ENCODE data around the gene CHRNB2. TPM values are rescaled to one million over a fixed set of nuclear protein-coding genes. Genes with fewer than 3 reads are reported as not detected.
"Not testable (repeated sequence)": the region's sequence is repeated elsewhere in the genome, so short reads cannot be mapped to it uniquely, and the experiment has no call there.

Gene CHRNB2
- total RNA-seq, 2 donors from 2014 or later, result 0.18 to 0.55 TPM

- no peaks in the 10 kb centered on the region for H3K36me3 Mint-ChIP-seq (ENCODE audit: low read depth)
- peaks cover 2% of the 10 kb centered on the region for H3K27me3 Mint-ChIP-seq (ENCODE audit: insufficient read depth)
- H3K4me1 Mint-ChIP-seq, result no peaks in the 10 kb centered on the region
Measured at GRCh38 chr1:154529308-154529707, 38.3 kb upstream of the CHRNB2 start.

GRCh38 chr1:154531950-154532349 lies 35.6 kb upstream of the CHRNB2 start:
- H3K4me1 Mint-ChIP-seq; H3K27ac Mint-ChIP-seq; H3K27me3 ChIP-seq (ENCODE audit: control insufficient read depth, insufficient read depth, low read length, poor library complexity, severe bottlenecking); H3K4me3 ChIP-seq (ENCODE audit: low read length); H3K36me3 Mint-ChIP-seq (ENCODE audit: low read depth); H3K36me3 ChIP-seq (ENCODE audit: control insufficient read depth, insufficient read depth, low read length); H3K9ac ChIP-seq (ENCODE audit: extremely low read depth, low read length, poor library complexity, severe bottlenecking); DNase-seq; H3K9me3 ChIP-seq (ENCODE audit: control insufficient read depth, low read length); H3K4me1 ChIP-seq (ENCODE audit: control insufficient read depth, insufficient read depth, low read length); H3K27ac ChIP-seq (ENCODE audit: low read depth, low read length); H3K4me3 Mint-ChIP-seq; H3K27me3 Mint-ChIP-seq (ENCODE audit: insufficient read depth): not testable (repeated sequence)
- peaks cover 14% of the 10 kb centered on the region for H3K9me3 Mint-ChIP-seq
- 94% methylated on average over 13 of the region's 13 CpGs; no CpG with 5 or more reads in 1 of the 2 experiments for WGBS, 2 experiments (ENCODE audit: insufficient coverage in 1 of 2, insufficient read length in 1 of 2)

More at GRCh38 chr1:154529308-154529707, 38.3 kb upstream of the CHRNB2 start:
- H3K9ac ChIP-seq (ENCODE audit: extremely low read depth, low read length, poor library complexity, severe bottlenecking), result no peak overlapping the region
- H3K27me3 ChIP-seq (ENCODE audit: control insufficient read depth, insufficient read depth, low read length, poor library complexity, severe bottlenecking), result no peaks in the 10 kb centered on the region
- Mint-ChIP-seq H3K4me3 (no peak overlapping the region), H3K9me3 (peaks cover 14% of the 10 kb centered on the region), H3K27ac (no peak overlapping the region)
- H3K27ac ChIP-seq (ENCODE audit: low read depth, low read length), result no peak overlapping the region
- no peak for DNase-seq
- no peaks in the 10 kb centered on the region for H3K4me1 ChIP-seq (ENCODE audit: control insufficient read depth, insufficient read depth, low read length)
- 90 to 96% methylated on average over 4 to 6 of the region's 6 CpGs for WGBS, 2 experiments (ENCODE audit: insufficient coverage in 1 of 2, insufficient read length in 1 of 2)
- H3K4me3 ChIP-seq (ENCODE audit: low read length), result no peak overlapping the region
- no peaks in the 10 kb centered on the region for H3K9me3 ChIP-seq (ENCODE audit: control insufficient read depth, low read length)
- TF ChIP-seq CTCF (conservative IDR thresholded peaks at IDR 0.05), result no peak
- H3K36me3 ChIP-seq (ENCODE audit: control insufficient read depth, insufficient read depth, low read length), result no peaks in the 10 kb centered on the region

GRCh38 chr1:154533952-154534844 lies 33.4 kb upstream of the CHRNB2 start:
- H3K4me3 Mint-ChIP-seq, result no peak overlapping the region
- Histone ChIP-seq H3K27ac (ENCODE audit: low read depth, low read length) (no peak overlapping the region), H3K4me3 (ENCODE audit: low read length) (no peak overlapping the region), H3K9me3 (ENCODE audit: control insufficient read depth, low read length) (no peaks in the 10 kb centered on the region), H3K27me3 (ENCODE audit: control insufficient read depth, insufficient read depth, low read length, poor library complexity, severe bottlenecking) (no peaks in the 10 kb centered on the region), H3K36me3 (ENCODE audit: control insufficient read depth, insufficient read depth, low read length) (no peaks in the 10 kb centered on the region), H3K9ac (ENCODE audit: extremely low read depth, low read length, poor library complexity, severe bottlenecking) (no peak overlapping the region), H3K4me1 (ENCODE audit: control insufficient read depth, insufficient read depth, low read length) (no peaks in the 10 kb centered on the region)
- peaks cover 8% of the 10 kb centered on the region for H3K27me3 Mint-ChIP-seq (ENCODE audit: insufficient read depth)
- no peaks in the 10 kb centered on the region for H3K4me1 Mint-ChIP-seq
- peak; percentile 85 for DNase-seq
- 53 to 56% methylated on average over 8 to 11 of the region's 11 CpGs for WGBS, 2 experiments (ENCODE audit: insufficient coverage in 1 of 2, insufficient read length in 1 of 2)
- TF ChIP-seq CTCF (conservative IDR thresholded peaks at IDR 0.05), result peak; percentile 80
- H3K9me3 Mint-ChIP-seq, result peaks cover 14% of the 10 kb centered on the region
- H3K36me3 Mint-ChIP-seq (ENCODE audit: low read depth), result no peaks in the 10 kb centered on the region
- no peak overlapping the region for H3K27ac Mint-ChIP-seq
